Spleen (tissue), 11 donors: ENCODE data around the gene RGPD8. TPM values are rescaled to one million over a fixed set of nuclear protein-coding genes. Genes with fewer than 3 reads are reported as not detected.

Experiments
- DNase-seq: peaks from one replicate; pipeline ENCODE4 v3.0.0-alpha.2; 2020
- H3K27ac ChIP-seq, 8 donors: fragments of 200-600 bp; sonication (generic) in 7 of 8; 1 replicate in 4 of 8; 2 replicates in 4 of 8; pipeline versions ENCODE4 v1.5.0 to v1.8.0; 2016 to 2021; ENCODE audit warnings: inconsistent platforms in 4 of 8, mild to moderate bottlenecking in 4 of 8, moderate library complexity in 1 of 8
- H3K27me3 ChIP-seq, 7 donors: fragments of 200-600 bp; sonication (generic) in 6 of 7; replicated peaks in 1 of 7; 1 replicate in 4 of 7; 2 replicates in 3 of 7; pipeline versions ENCODE4 v1.5.0 to v1.8.0; 2016 to 2021; ENCODE audit warnings: inconsistent platforms in 3 of 7, mild to moderate bottlenecking in 1 of 7
- H3K36me3 ChIP-seq, 6 donors: fragments of 200-600 bp; sonication (generic) in 5 of 6; 1 replicate in 4 of 6; 2 replicates in 2 of 6; pipeline versions ENCODE4 v1.5.0 to v1.8.0; 2016 to 2021; ENCODE audit warnings: inconsistent platforms in 2 of 6
- H3K4me1 ChIP-seq, 6 donors: fragments of 200-600 bp; sonication (generic) in 5 of 6; 1 replicate in 3 of 6; 2 replicates in 3 of 6; pipeline versions ENCODE4 v1.5.0 to v1.8.0; 2016 to 2021; ENCODE audit warnings: inconsistent platforms in 3 of 6
- H3K4me3 ChIP-seq, 8 donors: fragments of 200-600 bp; sonication (generic) in 7 of 8; 1 replicate in 4 of 8; 2 replicates in 4 of 8; pipeline versions ENCODE4 v1.5.0 to v1.8.0; 2016 to 2021; ENCODE audit warnings: inconsistent platforms in 4 of 8, mild to moderate bottlenecking in 4 of 8, moderate library complexity in 2 of 8
- H3K9me3 ChIP-seq, 8 donors: fragments of 200-600 bp; sonication (generic) in 7 of 8; 1 replicate in 4 of 8; 2 replicates in 4 of 8; pipeline versions ENCODE4 v1.5.0 to v1.8.0; 2016 to 2021; ENCODE audit warnings: inconsistent platforms in 4 of 8
- POLR2A ChIP-seq, 3 donors: fragments of 450-650 bp; IDR thresholded peaks; one replicate each; pipeline ENCODE4 v1.5.1; 2017; ENCODE audit warnings: antibody characterized with exemption in 3 of 3, mild to moderate bottlenecking in 1 of 3
- POLR2AphosphoS5 ChIP-seq, 3 donors: sonication (generic); formaldehyde crosslinking; IDR thresholded peaks; one replicate each; pipeline ENCODE4 v1.5.1; 2017; ENCODE audit warnings: antibody characterized with exemption in 3 of 3
- WGBS, 5 donors: extraction: QIAGEN DNeasy Blood & Tissue Kit in 3 of 5; methylation state at CpG; one replicate each; pipeline versions ENCODE4 v1.1.5 to v1.1.7; 2013 to 2018; 5-methylcytosine and 5-hydroxymethylcytosine counted together
- intact Hi-C: fragments of 100-400 bp; cut with DNase I; formaldehyde crosslinking; loops from one replicate; pipeline ENCODE4 v1.15.0; 2023; ENCODE audit warnings: low total_unique reads
- polyA plus RNA-seq, 3 donors: library from polyadenylated mRNA; stranded (reverse); fragments of 200-250 nt; gene quantifications; one replicate each; pipeline ENCODE4 v1.2.1, GENCODE V29; 2013
- total RNA-seq, 7 donors: library from RNA; depleted of rRNA in 3 of 7; stranded (reverse); fragments of >200 nt in 3 of 7; fragmentation: NEBNext Ultra II Directional in 4 of 7; extraction: Animal tissue kit (Norgen Biotek cat#: 25700) in 4 of 7; gene quantifications; one replicate each; pipeline versions ENCODE4 v1.1.0 to v1.2.1, GENCODE V29; 2016 to 2021
- TF ChIP-seq, protein P1 (sequence below), 11 experiments: fragments of 200-600 bp in 7 of 11; fragments of 450-650 bp in 4 of 11; sonication (generic) in 4 of 11; IDR thresholded peaks in 8 of 11; conservative IDR thresholded peaks in 3 of 11; 1 replicate in 7 of 11; 2 replicates in 4 of 11; pipeline versions ENCODE4 v1.4.0 to v1.8.0; 2016 to 2021; ENCODE audit warnings: antibody characterized with exemption in 11 of 11, inconsistent platforms in 4 of 11, mild to moderate bottlenecking in 1 of 11
- donor health status: healthy with polysubstance abuse.
- donor health status: DM: no; HTN: no; CAD: no; lungs with moderate emphysema.
- donor health status: DM: no; HTN: no; CAD: no.
- donor health status: Bipolar disorder and iron deficiency.
- donor health status: healthy.
- donor health status: DM: no; HTN: no; CAD: no.
- donor health status: DM: yes; HTN: yes; CAD: no.

Gene RGPD8
- total and polyA plus RNA-seq, 10 donors: 0.09 to 35.4 (median 17.7) TPM

DNA sequence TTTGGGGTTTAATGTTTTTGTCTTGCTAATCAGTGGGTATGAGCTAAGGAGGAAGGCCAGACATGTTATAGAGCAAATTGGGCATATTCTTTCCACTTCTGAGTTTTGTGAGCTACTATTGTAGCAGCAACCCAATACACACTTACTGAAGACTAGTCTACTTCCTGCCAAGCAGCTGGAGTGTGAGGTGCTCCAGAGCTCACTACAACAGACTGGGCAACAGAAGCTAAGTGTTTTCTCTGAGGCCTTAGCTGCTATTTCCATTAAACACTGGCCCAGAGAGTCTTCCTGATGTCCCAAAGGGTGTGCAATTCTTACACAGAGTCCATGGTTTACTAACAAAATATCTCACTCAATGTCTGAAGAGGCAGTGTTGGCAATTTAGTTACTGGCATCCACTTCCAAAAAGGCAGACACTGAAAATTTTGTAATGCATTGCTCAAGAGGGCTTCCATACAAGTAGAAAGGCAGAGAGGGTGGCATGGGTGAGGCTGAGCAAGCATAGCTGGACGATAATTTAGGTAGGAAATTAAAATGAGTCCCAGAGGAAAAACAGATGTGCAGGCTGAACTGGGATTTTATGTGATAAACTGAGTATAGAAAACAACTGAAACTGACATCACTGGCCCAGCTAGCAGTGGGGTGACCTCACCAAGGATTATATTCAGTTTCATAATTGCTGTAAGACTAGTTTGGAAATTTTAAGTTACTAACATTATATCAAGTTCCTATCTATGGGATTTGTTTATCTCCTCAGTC, 89.4 kb downstream of the RGPD8 start:
- intact Hi-C loops: no loop called here
- TF ChIP-seq, protein P1, sequence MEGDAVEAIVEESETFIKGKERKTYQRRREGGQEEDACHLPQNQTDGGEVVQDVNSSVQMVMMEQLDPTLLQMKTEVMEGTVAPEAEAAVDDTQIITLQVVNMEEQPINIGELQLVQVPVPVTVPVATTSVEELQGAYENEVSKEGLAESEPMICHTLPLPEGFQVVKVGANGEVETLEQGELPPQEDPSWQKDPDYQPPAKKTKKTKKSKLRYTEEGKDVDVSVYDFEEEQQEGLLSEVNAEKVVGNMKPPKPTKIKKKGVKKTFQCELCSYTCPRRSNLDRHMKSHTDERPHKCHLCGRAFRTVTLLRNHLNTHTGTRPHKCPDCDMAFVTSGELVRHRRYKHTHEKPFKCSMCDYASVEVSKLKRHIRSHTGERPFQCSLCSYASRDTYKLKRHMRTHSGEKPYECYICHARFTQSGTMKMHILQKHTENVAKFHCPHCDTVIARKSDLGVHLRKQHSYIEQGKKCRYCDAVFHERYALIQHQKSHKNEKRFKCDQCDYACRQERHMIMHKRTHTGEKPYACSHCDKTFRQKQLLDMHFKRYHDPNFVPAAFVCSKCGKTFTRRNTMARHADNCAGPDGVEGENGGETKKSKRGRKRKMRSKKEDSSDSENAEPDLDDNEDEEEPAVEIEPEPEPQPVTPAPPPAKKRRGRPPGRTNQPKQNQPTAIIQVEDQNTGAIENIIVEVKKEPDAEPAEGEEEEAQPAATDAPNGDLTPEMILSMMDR (IDR thresholded peaks at IDR 0.05 in 8 of 11, conservative IDR thresholded peaks at IDR 0.05 in 3 of 11): no peak
- TF ChIP-seq POLR2AphosphoS5 (IDR thresholded peaks at IDR 0.05) (no peak), POLR2A (IDR thresholded peaks at IDR 0.05) (no peak)
- Histone ChIP-seq H3K36me3 (no peaks in the 10 kb centered on the region), H3K4me3 (no peak overlapping the region), H3K4me1 (no peaks in the 10 kb centered on the region), H3K27me3 (no peaks in the 10 kb centered on the region), H3K9me3 (no peaks in the 10 kb centered on the region), H3K27ac (no peak overlapping the region)
- no peak for DNase-seq
- 44 to 81% (median 57%) methylated on average over 1 of the region's 1 CpG for whole genome bisulfite sequencing, 5 donors

DNA sequence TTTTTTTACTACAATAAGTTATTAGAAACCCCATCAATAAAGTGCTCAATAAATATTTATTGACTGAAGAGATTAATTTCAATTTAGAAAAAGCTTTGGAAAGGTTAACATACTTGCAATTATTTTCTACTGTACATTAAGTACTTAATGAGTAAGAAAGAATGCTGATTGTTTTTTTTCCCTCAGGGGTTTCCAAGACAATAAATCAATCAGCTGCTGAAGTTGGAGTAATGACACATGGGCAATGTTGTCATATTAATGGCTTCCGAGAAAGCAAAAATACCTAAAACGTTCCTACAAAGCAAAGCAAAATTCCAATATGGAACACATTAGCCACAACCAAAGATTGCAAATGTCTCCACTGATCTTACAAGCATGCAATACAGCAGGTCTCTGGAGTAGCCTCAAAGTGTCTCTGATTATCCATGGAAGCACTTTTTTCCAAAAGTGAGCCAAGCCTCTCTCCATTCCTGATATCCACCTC, 91.3 kb downstream of the RGPD8 start:
- intact Hi-C loops: no loop called here
- Histone ChIP-seq H3K4me3 (no peak overlapping the region), H3K9me3 (no peaks in the 10 kb centered on the region), H3K27ac (no peak overlapping the region), H3K4me1 (no peaks in the 10 kb centered on the region), H3K27me3 (no peaks in the 10 kb centered on the region), H3K36me3 (no peaks in the 10 kb centered on the region)
- TF ChIP-seq, protein P1 (IDR thresholded peaks at IDR 0.05 in 8 of 11, conservative IDR thresholded peaks at IDR 0.05 in 3 of 11): no peak
- TF ChIP-seq POLR2A (IDR thresholded peaks at IDR 0.05) (no peak), POLR2AphosphoS5 (IDR thresholded peaks at IDR 0.05) (no peak)
- DNase-seq: no peak
- 84 to 90% (median 85%) methylated on average over 2 of the region's 2 CpGs for WGBS, 5 donors

DNA sequence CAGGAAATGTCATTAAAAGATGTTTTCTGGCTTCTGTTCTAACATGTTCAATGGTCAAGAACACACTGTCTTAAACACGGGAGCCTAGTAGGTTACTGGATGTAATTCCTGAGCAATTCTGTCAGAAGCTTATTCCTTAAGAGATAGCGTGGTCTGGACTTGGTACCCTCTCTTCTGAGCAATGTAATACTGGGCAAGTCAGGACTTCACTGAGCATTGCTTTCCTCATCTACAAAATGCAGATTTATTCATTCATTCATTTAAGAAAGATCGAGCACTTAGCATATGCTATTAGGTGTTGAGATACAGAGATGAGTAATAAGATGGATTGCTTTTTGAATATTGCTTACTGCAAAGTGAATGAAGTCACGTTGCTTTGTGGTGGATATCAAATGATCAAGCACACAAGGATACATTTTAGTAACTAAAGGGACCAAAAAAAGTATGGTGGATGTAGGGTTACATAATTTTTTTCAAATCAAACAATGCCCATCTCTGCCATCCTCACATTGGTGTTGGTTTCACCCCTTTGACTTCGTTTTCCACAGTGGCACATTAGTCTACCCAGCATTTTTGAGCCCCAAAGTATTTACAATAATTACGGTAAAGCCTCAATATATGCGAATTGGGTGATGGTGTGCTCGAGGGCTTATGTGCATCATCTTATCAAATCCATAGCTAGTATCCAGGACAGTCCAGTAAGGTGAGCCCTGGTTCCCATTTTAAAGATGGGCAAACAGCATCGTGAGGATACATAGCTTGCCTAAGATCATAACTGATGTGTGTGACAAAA, 92.8 kb downstream of the RGPD8 start:
- Histone ChIP-seq H3K27me3 (no peaks in the 10 kb centered on the region), H3K36me3 (no peaks in the 10 kb centered on the region), H3K4me3 (no peak overlapping the region), H3K27ac (no peak overlapping the region), H3K9me3 (no peaks in the 10 kb centered on the region), H3K4me1 (no peaks in the 10 kb centered on the region)
- TF ChIP-seq, protein P1 (IDR thresholded peaks at IDR 0.05 in 8 of 11, conservative IDR thresholded peaks at IDR 0.05 in 3 of 11): no peak
- TF ChIP-seq POLR2AphosphoS5 (IDR thresholded peaks at IDR 0.05) (no peak), POLR2A (IDR thresholded peaks at IDR 0.05) (no peak)
- no peak for DNase-seq
- WGBS, 5 donors: 84 to 89% (median 87%) methylated on average over 9 of the region's 9 CpGs
- intact Hi-C loops: no loop called here

DNA sequence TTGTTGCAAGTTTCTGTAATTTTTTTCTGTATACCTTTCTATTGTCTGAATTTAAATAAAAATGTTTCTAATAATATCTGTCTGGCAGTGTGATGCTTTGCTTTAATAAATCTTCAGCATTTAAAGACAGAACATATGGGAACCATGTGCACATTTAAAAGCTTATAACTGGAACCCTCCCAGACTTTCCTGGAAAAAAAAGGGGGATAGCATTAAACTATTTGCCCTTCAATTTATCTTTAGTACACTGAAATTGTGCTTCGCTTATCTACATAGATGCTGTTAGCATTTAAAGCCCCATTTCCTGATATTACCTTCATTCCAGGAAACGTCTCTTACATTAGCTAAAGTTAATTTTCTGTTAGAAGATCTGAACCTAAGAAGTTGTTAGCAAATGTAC, 93.5 kb downstream of the RGPD8 start:
- Histone ChIP-seq H3K36me3 (no peaks in the 10 kb centered on the region), H3K9me3 (no peaks in the 10 kb centered on the region), H3K4me3 (no peak overlapping the region), H3K27ac (no peak overlapping the region), H3K27me3 (no peaks in the 10 kb centered on the region), H3K4me1 (no peaks in the 10 kb centered on the region)
- TF ChIP-seq POLR2A (IDR thresholded peaks at IDR 0.05) (no peak), POLR2AphosphoS5 (IDR thresholded peaks at IDR 0.05) (no peak)
- TF ChIP-seq, protein P1 (IDR thresholded peaks at IDR 0.05 in 8 of 11, conservative IDR thresholded peaks at IDR 0.05 in 3 of 11): no peak
- no peak for DNase-seq
- intact Hi-C loops: no loop called here
- 50 to 65% (median 57%) methylated on average over 2 of the region's 2 CpGs for WGBS, 5 donors
